Tibial nerve (tissue), 4 donors: Measurements from ENCODE around the gene GTPBP4.

Source experiments
- CTCF ChIP-seq, 5 experiments: fragments of 200-600 bp in 3 of 5; fragments of 450-650 bp in 2 of 5; sonication (generic) in 3 of 5; IDR thresholded peaks; one replicate each; pipeline ENCODE4 v1.5.1; 2016 to 2019; ENCODE audit warnings: antibody characterized with exemption in 5 of 5, mild to moderate bottlenecking in 3 of 5, moderate library complexity in 2 of 5
- EP300 ChIP-seq, 2 donors: sonication (generic); formaldehyde crosslinking; IDR thresholded peaks; one replicate each; pipeline ENCODE4 v1.6.1; 2017; ENCODE audit warnings: antibody characterized with exemption in 2 of 2, mild to moderate bottlenecking in 1 of 2
- POLR2A ChIP-seq, 2 donors: fragments of 450-650 bp; IDR thresholded peaks; one replicate each; pipeline ENCODE4 v1.6.1; 2017; ENCODE audit warnings: antibody characterized with exemption in 2 of 2, mild to moderate bottlenecking in 2 of 2, moderate library complexity in 2 of 2

DNA sequence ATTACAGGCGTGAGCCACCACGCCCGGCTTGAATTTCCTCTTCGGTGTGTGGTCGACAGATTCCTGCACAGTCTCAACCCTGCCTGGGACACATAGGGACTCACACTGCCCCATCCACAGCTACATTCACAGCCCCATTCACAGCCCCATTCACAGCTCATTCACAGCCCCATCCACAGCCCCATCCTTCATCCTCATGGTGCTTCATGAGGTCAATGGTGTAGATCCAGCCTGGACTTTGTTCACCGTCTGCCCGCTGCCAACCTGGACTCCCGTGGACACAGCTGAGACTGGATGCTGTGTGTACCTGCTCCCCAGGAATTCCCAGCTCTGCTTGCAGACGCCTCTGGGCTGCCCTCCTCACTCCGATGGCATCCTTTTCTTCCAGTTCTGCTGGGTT is 32.2 kb downstream of the GTPBP4 start:
- TF ChIP-seq CTCF (IDR thresholded peaks at IDR 0.05), result no peak
- TF ChIP-seq POLR2A (IDR thresholded peaks at IDR 0.05), result no peak
- no peak for TF ChIP-seq EP300 (IDR thresholded peaks at IDR 0.05)
